ENCODE data around the gene MLH3. TPM values are rescaled to one million over a fixed set of nuclear protein-coding genes. Genes with fewer than 3 reads are reported as not detected.

MLH3 gene
- total RNA-seq, 1 donor from 2014 or later = 12.9 TPM

GRCh38 chr14:74978416-74978947 is 72.8 kb downstream of the MLH3 start:
- Mint-ChIP-seq H3K4me3 (ENCODE audit: unreplicated experiment) (no peak overlapping the region), H3K36me3 (ENCODE audit: low read depth, unreplicated experiment) (peaks cover 2% of the 10 kb centered on the region), H3K9me3 (ENCODE audit: unreplicated experiment) (no peaks in the 10 kb centered on the region), H3K27ac (ENCODE audit: unreplicated experiment) (no peak overlapping the region), H3K4me1 (ENCODE audit: low read depth, unreplicated experiment) (peaks cover 12% of the 10 kb centered on the region), H3K27me3 (ENCODE audit: low read depth, unreplicated experiment) (peaks cover 4% of the 10 kb centered on the region)
- H3K4me1 ChIP-seq (ENCODE audit: insufficient read depth, low read length) = peaks cover 23% of the 10 kb centered on the region
- FAIRE-seq = no peak
- H3K27me3 ChIP-seq (ENCODE audit: insufficient read depth, low read length) = no peaks in the 10 kb centered on the region
- no peak for TF ChIP-seq EZH2 (IDR thresholded peaks at IDR 0.05; ENCODE audit: insufficient read depth, low read length)
- TF ChIP-seq CTCF (IDR thresholded peaks at IDR 0.05; ENCODE audit: insufficient read depth, low read depth, low read length) = no peak
- H3K36me3 ChIP-seq (ENCODE audit: insufficient read depth, low read length) = no peaks in the 10 kb centered on the region
- no peak overlapping the region for H3K4me2 ChIP-seq (ENCODE audit: low read length)
- no peak overlapping the region for H3K27ac ChIP-seq (ENCODE audit: low read depth, low read length)
- DNase-seq (ENCODE audit: low read depth) = no peak
- no peak overlapping the region for H3K4me3 ChIP-seq (ENCODE audit: insufficient read depth, low read depth, low read length)
- no peak overlapping the region for H2AFZ ChIP-seq (ENCODE audit: low read depth, low read length)
- no peak overlapping the region for H3K9ac ChIP-seq (ENCODE audit: low read length)
- no peaks in the 10 kb centered on the region for H3K9me3 ChIP-seq (ENCODE audit: insufficient read depth, low read depth, low read length)
- H4K20me1 ChIP-seq (ENCODE audit: insufficient read depth, low read length) = no peaks in the 10 kb centered on the region
- no peaks in the 10 kb centered on the region for H3K79me2 ChIP-seq (ENCODE audit: insufficient read depth, low read length)

- no peak overlapping the region for H2AFZ ChIP-seq (ENCODE audit: low read depth, low read length)
Observed at GRCh38 chr14:74977901-74978385, 73.3 kb downstream of the MLH3 start.

More at GRCh38 chr14:74977901-74978385, 73.3 kb downstream of the MLH3 start:
- FAIRE-seq = no peak
- no peak overlapping the region for H3K27ac ChIP-seq (ENCODE audit: low read depth, low read length)
- Mint-ChIP-seq H3K27ac (ENCODE audit: unreplicated experiment) (no peak overlapping the region), H3K27me3 (ENCODE audit: low read depth, unreplicated experiment) (peaks cover 4% of the 10 kb centered on the region), H3K9me3 (ENCODE audit: unreplicated experiment) (no peaks in the 10 kb centered on the region), H3K4me1 (ENCODE audit: low read depth, unreplicated experiment) (peaks cover 12% of the 10 kb centered on the region), H3K4me3 (ENCODE audit: unreplicated experiment) (no peak overlapping the region), H3K36me3 (ENCODE audit: low read depth, unreplicated experiment) (peaks cover 2% of the 10 kb centered on the region)
- no peak overlapping the region for H3K4me3 ChIP-seq (ENCODE audit: insufficient read depth, low read depth, low read length)
- H3K9me3 ChIP-seq (ENCODE audit: insufficient read depth, low read depth, low read length) = no peaks in the 10 kb centered on the region
- no peak overlapping the region for H3K4me2 ChIP-seq (ENCODE audit: low read length)
- H3K27me3 ChIP-seq (ENCODE audit: insufficient read depth, low read length) = no peaks in the 10 kb centered on the region
- H4K20me1 ChIP-seq (ENCODE audit: insufficient read depth, low read length) = no peaks in the 10 kb centered on the region
- no peak for TF ChIP-seq EZH2 (IDR thresholded peaks at IDR 0.05; ENCODE audit: insufficient read depth, low read length)
- no peak for TF ChIP-seq CTCF (IDR thresholded peaks at IDR 0.05; ENCODE audit: insufficient read depth, low read depth, low read length)
- no peaks in the 10 kb centered on the region for H3K36me3 ChIP-seq (ENCODE audit: insufficient read depth, low read length)
- no peaks in the 10 kb centered on the region for H3K79me2 ChIP-seq (ENCODE audit: insufficient read depth, low read length)
- H3K9ac ChIP-seq (ENCODE audit: low read length) = no peak overlapping the region
- DNase-seq (ENCODE audit: low read depth) = no peak
- peaks cover 28% of the 10 kb centered on the region for H3K4me1 ChIP-seq (ENCODE audit: insufficient read depth, low read length)

Measured in astrocyte (in vitro differentiated cells and primary cell).